Lung (tissue), 12 donors: Measurements from ENCODE around the gene RBPJ. TPM values are rescaled to one million over a fixed set of nuclear protein-coding genes. Genes with fewer than 3 reads are reported as not detected.
A peak's percentile ranks its signal among the peaks of the same experiment; 100 is the strongest.

ENCODE experiments used
- ATAC-seq: fragments of 200-7000 bp; cut with Tn5 transposase; one replicate; pipeline ENCODE4 v1.9.1; 2020; ENCODE audit warnings: moderate number of reproducible peaks; ENCODE audit not compliant: insufficient read depth, low FRiP score
- DNase-seq, 3 donors: peaks; one replicate each; pipeline ENCODE4 v3.0.0-alpha.2; 2013 to 2017
- H3K27ac ChIP-seq, 2 donors: one replicate each; pipeline ENCODE4 v1.5.1; 2013; ENCODE audit warnings: mild to moderate bottlenecking in 2 of 2, moderate library complexity in 2 of 2, control low read depth in 1 of 2, inconsistent platforms in 1 of 2, low read depth in 1 of 2, low read length in 1 of 2
- H3K27me3 ChIP-seq, 3 donors: one replicate each; pipeline ENCODE4 v1.5.1; 2013; ENCODE audit warnings: low read length in 2 of 3; ENCODE audit not compliant: control insufficient read depth in 3 of 3, insufficient read depth in 3 of 3
- H3K36me3 ChIP-seq, 4 donors: one replicate each; pipeline ENCODE4 v1.5.1; 2013; ENCODE audit warnings: low read length in 4 of 4, mild to moderate bottlenecking in 1 of 4, moderate library complexity in 1 of 4; ENCODE audit not compliant: control insufficient read depth in 4 of 4, insufficient read depth in 4 of 4
- H3K4me1 ChIP-seq, 5 donors: one replicate each; pipeline ENCODE4 v1.5.1; 2013; ENCODE audit warnings: low read length in 5 of 5, mild to moderate bottlenecking in 2 of 5, moderate library complexity in 1 of 5; ENCODE audit not compliant: control insufficient read depth in 5 of 5, insufficient read depth in 5 of 5
- H3K4me3 ChIP-seq: one replicate; pipeline ENCODE4 v1.5.1; 2013; ENCODE audit warnings: mild to moderate bottlenecking, control low read depth, moderate library complexity
- H3K9ac ChIP-seq, 2 donors: one replicate each; pipeline ENCODE4 v1.5.1; 2013; ENCODE audit warnings: low read length in 2 of 2, control low read depth in 1 of 2; ENCODE audit not compliant: insufficient read depth in 1 of 2
- H3K9me3 ChIP-seq, 4 donors: one replicate each; pipeline ENCODE4 v1.5.1; 2013; ENCODE audit warnings: low read length in 3 of 4, mild to moderate bottlenecking in 1 of 4, moderate library complexity in 1 of 4; ENCODE audit not compliant: control insufficient read depth in 4 of 4, insufficient read depth in 3 of 4
- CTCF ChIP-seq: IDR thresholded peaks from 2 replicates; pipeline ENCODE4 v1.5.1; 2012; ENCODE audit warnings: mild to moderate bottlenecking; ENCODE audit errors: control extremely low read depth, extremely low read depth
- WGBS, 2 donors: extraction: QIAGEN DNeasy Blood & Tissue Kit; methylation state at CpG; one replicate each; pipeline ENCODE4 v1.1.7; 2013; 5-methylcytosine and 5-hydroxymethylcytosine counted together
- polyA plus RNA-seq, 2 donors: library from polyadenylated mRNA; stranded (reverse); fragments of 200-250 nt; gene quantifications; one replicate each; pipeline ENCODE4 v1.2.1, GENCODE V29; 2013
- total RNA-seq, 2 donors: library from RNA; depleted of rRNA in 1 of 2; stranded (reverse); fragments of >200 nt in 1 of 2; gene quantifications; one replicate each; pipeline ENCODE4 v1.2.1, GENCODE V29; 2014 to 2021
- donor health status: control.
- donor health status: control.
- donor health status: Bipolar disorder and iron deficiency.
- donor health status: healthy.
- donor health status: DM: yes; HTN: yes; CAD: no.

Gene RBPJ
- total and polyA plus RNA-seq, 4 donors = 39.1 to 130 (median 58.9) TPM

GRCh38 chr4:26342328-26343037 lies 21.7 kb downstream of the RBPJ start:
- ATAC-seq (peak; percentile 61), DNase-seq (no peak)
- WGBS, 2 donors = 52 to 57% methylated on average over 3 of the region's 3 CpGs
- peak overlapping the region in 1 of 2 donors; percentile 18 for H3K27ac ChIP-seq
- no peak overlapping the region for H3K9ac ChIP-seq
- H3K4me1 ChIP-seq = peaks cover 3 to 25% (median 11%) of the 10 kb centered on the region in 5 donors
- no peaks in the 10 kb centered on the region for H3K36me3 ChIP-seq
- TF ChIP-seq CTCF = no peak
- H3K4me3 ChIP-seq = no peak overlapping the region
- no peaks in the 10 kb centered on the region for H3K9me3 ChIP-seq
- H3K27me3 ChIP-seq = no peaks in the 10 kb centered on the region

GRCh38 chr4:26343038-26343398 lies 22.2 kb downstream of the RBPJ start:
- ATAC-seq = no peak
- Histone ChIP-seq H3K9ac (no peak overlapping the region), H3K4me3 (no peak overlapping the region)

GRCh38 chr4:26344901-26345564 lies 24.2 kb downstream of the RBPJ start:
- 64 to 70% methylated on average over 4 of the region's 4 CpGs for WGBS, 2 donors
- Histone ChIP-seq H3K9me3 (no peaks in the 10 kb centered on the region), H3K36me3 (no peaks in the 10 kb centered on the region), H3K27ac (no peak overlapping the region), H3K27me3 (no peaks in the 10 kb centered on the region), H3K4me1 (peaks cover 1 to 26% (median 11%) of the 10 kb centered on the region in 5 donors), H3K9ac (no peak overlapping the region), H3K4me3 (no peak overlapping the region)
- DNase-seq (peak in 2 of 3 donors; percentile 46 to 47), ATAC-seq (no peak)
- no peak for TF ChIP-seq CTCF

More at GRCh38 chr4:26343038-26343398, 22.2 kb downstream of the RBPJ start:
- H3K36me3 ChIP-seq = no peaks in the 10 kb centered on the region
- H3K27ac ChIP-seq = no peak overlapping the region
- no peaks in the 10 kb centered on the region for H3K9me3 ChIP-seq
- H3K4me1 ChIP-seq = peaks cover 1 to 26% (median 11%) of the 10 kb centered on the region in 5 donors
- WGBS, 2 donors = 71 to 73% methylated on average over 3 of the region's 3 CpGs
- TF ChIP-seq CTCF = no peak
- no peaks in the 10 kb centered on the region for H3K27me3 ChIP-seq
- DNase-seq = no peak
